SIG-M5 (cell line): Measurements from ENCODE around the gene ADAM17.
"Not testable (repeated sequence)": the region's sequence is repeated elsewhere in the genome, so short reads cannot be mapped to it uniquely, and the experiment has no call there.

Experiments
- DNase-seq: peaks from one replicate; lab custom pipeline; 2025; lab: John Stamatoyannopoulos, UW

ADAM17 gene

GRCh38 chr2:9555297-9556120, at the start of gene ADAM17:
Gene ADAM17, minus strand, starts transcription at chr2:9555830. Its CDS starts 225 bp downstream, at chr2:9555605.
- DNase-seq = peak; percentile 57

GRCh38 chr2:9602412-9602811, 46.8 kb upstream of the ADAM17 start:
- no peak for DNase-seq

GRCh38 chr2:9601397-9601796, 45.8 kb upstream of the ADAM17 start:
- no peak for DNase-seq

- no peak for DNase-seq
Measured at GRCh38 chr2:9599430-9599829, 43.8 kb upstream of the ADAM17 start.

GRCh38 chr2:9596621-9597311, 41.1 kb upstream of the ADAM17 start:
- no peak for DNase-seq

GRCh38 chr2:9595746-9596145, 40.1 kb upstream of the ADAM17 start:
- DNase-seq = no peak

- not testable (repeated sequence) for DNase-seq
Measured at GRCh38 chr2:9595256-9595655, 39.6 kb upstream of the ADAM17 start.

GRCh38 chr2:9594366-9595054, 38.9 kb upstream of the ADAM17 start:
- DNase-seq = no peak

GRCh38 chr2:9593925-9594324, 38.3 kb upstream of the ADAM17 start:
- DNase-seq = no peak

- DNase-seq = no peak
Measured at GRCh38 chr2:9592699-9593098, 37.1 kb upstream of the ADAM17 start.

- DNase-seq = no peak
Measured at GRCh38 chr2:9590641-9591040, 35.0 kb upstream of the ADAM17 start.

GRCh38 chr2:9586465-9586864, 30.8 kb upstream of the ADAM17 start:
- no peak for DNase-seq

GRCh38 chr2:9585486-9585885, 29.9 kb upstream of the ADAM17 start:
- DNase-seq = no peak

- DNase-seq = not testable (repeated sequence)
Measured at GRCh38 chr2:9584902-9585301, 29.3 kb upstream of the ADAM17 start.

- no peak for DNase-seq
Measured at GRCh38 chr2:9582624-9583023, 27.0 kb upstream of the ADAM17 start.

- no peak for DNase-seq
Measured at GRCh38 chr2:9578467-9579235, 23.0 kb upstream of the ADAM17 start.

GRCh38 chr2:9574331-9574730, 18.7 kb upstream of the ADAM17 start:
- DNase-seq = no peak

GRCh38 chr2:9573840-9574239, 18.2 kb upstream of the ADAM17 start:
- no peak for DNase-seq

- DNase-seq = no peak
Measured at GRCh38 chr2:9573013-9573720, 17.5 kb upstream of the ADAM17 start.

- DNase-seq = no peak
Measured at GRCh38 chr2:9570182-9571060, 14.8 kb upstream of the ADAM17 start.
